ENCODE measurements around the gene SMAD7.
A peak's percentile ranks its signal among the peaks of the same experiment; 100 is the strongest.

SMAD7 gene

DNA sequence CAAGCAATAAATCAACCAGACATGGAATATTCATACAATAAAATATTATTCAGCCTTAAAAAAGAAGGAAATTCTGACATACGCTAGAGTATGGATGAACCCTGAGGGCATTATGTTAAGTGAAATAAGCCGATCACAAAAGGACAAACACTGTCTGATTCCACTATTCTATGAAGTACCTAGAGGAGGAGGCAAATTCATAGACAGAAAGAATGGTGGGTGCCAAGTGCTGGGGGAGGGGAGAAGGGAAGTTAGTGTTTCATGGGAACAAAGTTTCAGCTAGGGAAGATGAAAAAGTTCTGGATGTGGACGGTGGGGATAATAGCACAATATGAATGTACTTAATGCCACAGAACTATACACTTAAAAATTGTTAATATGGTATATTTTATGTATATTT, 19.8 kb downstream of the SMAD7 start:
- no peak for TF ChIP-seq ZNF274 (IDR thresholded peaks at IDR 0.05; ENCODE audit: low read depth, low read length)
- no peak for TF ChIP-seq YY1 (IDR thresholded peaks at IDR 0.05; ENCODE audit: insufficient read depth, insufficient read length)
- no peak for TF ChIP-seq SUZ12 (IDR thresholded peaks at IDR 0.05; ENCODE audit: extremely low read depth, insufficient read depth, insufficient read length)
- Histone ChIP-seq H3K4me3 (ENCODE audit: insufficient read length, low read depth) (no peak overlapping the region), H3K4me1 (ENCODE audit: insufficient read depth, insufficient read length) (peaks cover 40% of the 10 kb centered on the region), H3K36me3 (ENCODE audit: insufficient read depth, insufficient read length, low read length) (peaks cover 72% of the 10 kb centered on the region), H3K9ac (ENCODE audit: insufficient read length, low read depth) (no peak overlapping the region), H3K27me3 (ENCODE audit: insufficient read depth, insufficient read length) (no peaks in the 10 kb centered on the region), H3K9me3 (ENCODE audit: insufficient read depth, low read length) (no peaks in the 10 kb centered on the region)
- DNase-seq (ENCODE audit: low read depth, low spot score), result no peak

DNA sequence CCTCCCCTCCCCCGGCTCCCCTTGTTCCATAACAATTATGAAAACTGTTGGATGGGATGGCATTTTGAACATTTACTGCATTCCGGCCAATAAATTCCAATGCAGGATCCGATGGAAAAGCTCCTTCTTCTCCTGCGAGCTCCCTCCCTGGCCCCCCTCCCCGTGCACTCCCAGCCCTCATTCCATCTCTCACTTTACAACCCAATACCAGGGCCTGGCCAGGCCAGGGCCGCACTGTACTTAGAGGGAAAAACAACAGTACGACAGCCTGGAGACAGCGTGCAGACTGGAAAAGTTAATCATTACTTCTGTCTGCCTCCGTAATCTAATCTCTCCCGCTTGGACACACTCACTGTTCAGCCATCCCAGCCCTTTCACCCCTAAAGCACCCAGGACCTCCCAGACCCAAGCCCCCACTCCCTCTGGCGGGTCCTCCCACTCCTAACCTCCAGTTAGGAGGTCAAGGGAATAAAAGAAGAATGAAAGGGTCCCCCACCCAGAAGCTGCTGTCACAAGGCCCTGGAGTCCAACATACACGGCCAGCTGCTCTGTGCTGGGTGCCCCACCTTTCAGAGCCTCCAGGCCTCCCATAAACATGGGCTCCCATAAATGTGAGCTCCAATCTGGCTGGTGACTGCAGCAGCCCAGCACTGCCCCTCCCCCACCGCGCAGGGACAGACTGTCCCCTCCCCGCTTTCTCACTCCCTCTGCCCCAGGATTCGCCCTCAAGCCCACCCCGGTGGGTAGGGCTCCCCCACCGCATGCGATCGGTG, 20.6 kb downstream of the SMAD7 start:
- Histone ChIP-seq H3K4me1 (ENCODE audit: insufficient read depth, insufficient read length) (peaks cover 38% of the 10 kb centered on the region), H3K9ac (ENCODE audit: insufficient read length, low read depth) (peak overlapping the region; percentile 3), H3K36me3 (ENCODE audit: insufficient read depth, insufficient read length, low read length) (peaks cover 65% of the 10 kb centered on the region), H3K9me3 (ENCODE audit: insufficient read depth, low read length) (no peaks in the 10 kb centered on the region), H3K4me3 (ENCODE audit: insufficient read length, low read depth) (no peak overlapping the region), H3K27me3 (ENCODE audit: insufficient read depth, insufficient read length) (no peaks in the 10 kb centered on the region)
- TF ChIP-seq ZNF274 (IDR thresholded peaks at IDR 0.05; ENCODE audit: low read depth, low read length) (no peak), SUZ12 (IDR thresholded peaks at IDR 0.05; ENCODE audit: extremely low read depth, insufficient read depth, insufficient read length) (no peak), YY1 (IDR thresholded peaks at IDR 0.05; ENCODE audit: insufficient read depth, insufficient read length) (no peak)
- DNase-seq (ENCODE audit: low read depth, low spot score), result no peak

DNA sequence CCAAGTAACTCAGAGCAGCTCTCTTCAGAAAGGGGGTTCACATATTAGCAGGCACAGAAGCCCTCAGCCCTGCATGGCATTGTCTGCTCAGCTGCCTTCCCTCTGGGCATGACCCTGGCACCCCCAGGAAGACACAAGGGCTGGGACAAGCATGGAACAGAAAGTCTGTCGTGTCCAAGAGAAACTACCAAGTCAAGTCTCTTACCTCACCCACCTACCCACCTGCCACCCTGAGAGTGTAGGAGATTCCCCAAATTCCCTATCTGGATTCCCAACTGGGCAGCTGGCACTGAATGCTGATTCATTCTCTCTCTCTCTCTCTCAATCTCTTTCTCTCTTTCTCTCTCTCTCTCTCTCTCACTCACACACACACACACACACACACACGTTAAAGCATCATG, 21.6 kb downstream of the SMAD7 start:
- Histone ChIP-seq H3K36me3 (ENCODE audit: insufficient read depth, insufficient read length, low read length) (peaks cover 66% of the 10 kb centered on the region), H3K9ac (ENCODE audit: insufficient read length, low read depth) (peak overlapping the region; percentile 8), H3K4me3 (ENCODE audit: insufficient read length, low read depth) (no peak overlapping the region), H3K9me3 (ENCODE audit: insufficient read depth, low read length) (no peaks in the 10 kb centered on the region), H3K27me3 (ENCODE audit: insufficient read depth, insufficient read length) (no peaks in the 10 kb centered on the region), H3K4me1 (ENCODE audit: insufficient read depth, insufficient read length) (peaks cover 44% of the 10 kb centered on the region)
- DNase-seq (ENCODE audit: low read depth, low spot score), result no peak
- TF ChIP-seq SUZ12 (IDR thresholded peaks at IDR 0.05; ENCODE audit: extremely low read depth, insufficient read depth, insufficient read length) (no peak), ZNF274 (IDR thresholded peaks at IDR 0.05; ENCODE audit: low read depth, low read length) (no peak), YY1 (IDR thresholded peaks at IDR 0.05; ENCODE audit: insufficient read depth, insufficient read length) (no peak)

DNA sequence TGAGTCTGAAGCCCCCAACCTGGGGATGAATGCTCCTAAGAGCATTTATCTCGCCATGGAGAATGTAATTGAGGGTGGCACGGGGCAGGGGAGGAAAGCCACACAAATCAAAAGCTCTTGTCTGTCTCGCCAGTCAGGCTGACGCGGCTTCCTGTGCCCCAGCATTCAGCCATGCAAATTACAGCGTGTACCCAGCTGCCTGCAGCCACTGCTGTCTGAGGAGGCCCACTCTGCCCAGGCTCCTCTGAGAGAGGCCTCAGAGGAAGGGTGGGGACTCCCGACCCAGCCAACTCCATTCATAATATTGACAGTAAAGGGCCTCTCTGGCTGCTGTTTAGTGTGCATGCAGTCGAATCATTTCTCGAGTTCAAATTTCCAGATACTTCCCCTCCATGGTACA, 22.0 kb downstream of the SMAD7 start:
- H3K27me3 ChIP-seq (ENCODE audit: insufficient read depth, insufficient read length), result no peaks in the 10 kb centered on the region
- H3K4me3 ChIP-seq (ENCODE audit: insufficient read length, low read depth), result no peak overlapping the region
- H3K36me3 ChIP-seq (ENCODE audit: insufficient read depth, insufficient read length, low read length), result peaks cover 65% of the 10 kb centered on the region
- H3K4me1 ChIP-seq (ENCODE audit: insufficient read depth, insufficient read length), result peaks cover 40% of the 10 kb centered on the region
- DNase-seq (ENCODE audit: low read depth, low spot score), result no peak
- no peak for TF ChIP-seq SUZ12 (IDR thresholded peaks at IDR 0.05; ENCODE audit: extremely low read depth, insufficient read depth, insufficient read length)
- no peak for TF ChIP-seq YY1 (IDR thresholded peaks at IDR 0.05; ENCODE audit: insufficient read depth, insufficient read length)
- TF ChIP-seq ZNF274 (IDR thresholded peaks at IDR 0.05; ENCODE audit: low read depth, low read length), result no peak
- no peak overlapping the region for H3K9ac ChIP-seq (ENCODE audit: insufficient read length, low read depth)
- H3K9me3 ChIP-seq (ENCODE audit: insufficient read depth, low read length), result no peaks in the 10 kb centered on the region

DNA sequence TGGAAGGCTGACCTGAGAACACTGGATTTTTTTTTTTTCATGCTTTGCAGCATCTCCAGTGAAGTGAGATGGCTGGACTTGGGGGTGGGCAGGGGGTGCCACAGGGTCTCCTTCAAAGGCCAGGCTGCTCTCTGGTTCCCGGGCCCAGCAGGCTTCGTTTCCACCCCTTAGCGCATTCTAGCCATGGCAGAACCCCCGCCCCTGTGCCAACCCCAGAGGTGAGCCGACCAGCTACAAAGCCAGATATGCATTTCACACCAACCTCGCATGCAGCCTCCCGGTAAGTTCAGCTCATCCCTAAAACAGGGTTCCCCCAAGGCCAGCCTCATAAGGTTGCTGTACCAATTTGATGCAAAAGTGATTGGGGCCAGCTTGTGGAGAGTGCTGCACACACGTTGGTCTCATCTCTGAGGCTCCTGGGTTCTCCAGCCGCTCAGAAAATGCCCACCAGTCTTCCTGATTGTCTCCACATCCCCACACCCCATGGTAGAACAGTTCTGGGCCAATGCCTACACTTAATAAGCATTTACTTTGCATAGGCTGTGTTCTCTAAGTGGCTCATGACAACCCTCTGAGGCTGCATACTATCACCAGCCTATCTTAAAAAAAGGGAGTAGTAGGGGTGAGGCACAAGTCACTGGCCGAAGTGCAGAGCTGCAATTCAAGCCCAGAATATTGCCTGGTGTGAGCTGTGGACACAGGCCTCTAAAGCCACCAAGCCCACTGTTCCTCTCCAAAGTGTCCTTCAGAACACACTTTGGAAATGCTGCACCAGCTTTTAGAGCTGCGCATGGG, 23.3 kb downstream of the SMAD7 start:
- Histone ChIP-seq H3K27me3 (ENCODE audit: insufficient read depth, insufficient read length) (no peaks in the 10 kb centered on the region), H3K4me1 (ENCODE audit: insufficient read depth, insufficient read length) (peaks cover 33% of the 10 kb centered on the region), H3K9me3 (ENCODE audit: insufficient read depth, low read length) (no peaks in the 10 kb centered on the region), H3K4me3 (ENCODE audit: insufficient read length, low read depth) (no peak overlapping the region), H3K9ac (ENCODE audit: insufficient read length, low read depth) (no peak overlapping the region), H3K36me3 (ENCODE audit: insufficient read depth, insufficient read length, low read length) (peaks cover 62% of the 10 kb centered on the region)
- no peak for DNase-seq (ENCODE audit: low read depth, low spot score)
- TF ChIP-seq SUZ12 (IDR thresholded peaks at IDR 0.05; ENCODE audit: extremely low read depth, insufficient read depth, insufficient read length) (no peak), YY1 (IDR thresholded peaks at IDR 0.05; ENCODE audit: insufficient read depth, insufficient read length) (no peak)

DNA sequence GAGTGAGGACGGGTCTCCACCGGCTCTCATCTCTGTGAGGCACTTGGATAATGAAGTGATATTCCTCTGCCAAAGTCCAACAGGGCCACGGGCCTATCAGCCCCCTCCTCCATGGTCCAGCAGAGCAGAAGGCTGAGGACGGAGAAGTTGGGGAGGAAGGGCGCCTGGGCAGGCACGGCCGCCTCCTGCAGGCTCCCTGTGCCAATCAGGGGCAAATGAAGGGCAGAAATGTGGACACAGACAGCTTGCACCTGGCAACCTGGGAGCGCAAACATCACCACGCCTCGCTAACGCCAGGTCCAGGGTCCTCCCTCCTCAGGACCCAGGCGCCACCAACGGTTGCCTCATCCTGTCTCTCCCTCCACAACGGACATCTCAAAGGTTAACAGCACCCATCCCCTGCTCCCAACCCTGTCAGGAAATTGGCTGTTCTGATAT, 24.3 kb downstream of the SMAD7 start:
- DNase-seq (ENCODE audit: low read depth, low spot score), result no peak
- H3K27me3 ChIP-seq (ENCODE audit: insufficient read depth, insufficient read length), result no peaks in the 10 kb centered on the region
- H3K9ac ChIP-seq (ENCODE audit: insufficient read length, low read depth), result no peak overlapping the region
- peaks cover 33% of the 10 kb centered on the region for H3K4me1 ChIP-seq (ENCODE audit: insufficient read depth, insufficient read length)
- TF ChIP-seq SUZ12 (IDR thresholded peaks at IDR 0.05; ENCODE audit: extremely low read depth, insufficient read depth, insufficient read length) (no peak), ZNF274 (IDR thresholded peaks at IDR 0.05; ENCODE audit: low read depth, low read length) (no peak), YY1 (IDR thresholded peaks at IDR 0.05; ENCODE audit: insufficient read depth, insufficient read length) (no peak)
- peaks cover 61% of the 10 kb centered on the region for H3K36me3 ChIP-seq (ENCODE audit: insufficient read depth, insufficient read length, low read length)
- no peaks in the 10 kb centered on the region for H3K9me3 ChIP-seq (ENCODE audit: insufficient read depth, low read length)
- H3K4me3 ChIP-seq (ENCODE audit: insufficient read length, low read depth), result no peak overlapping the region

DNA sequence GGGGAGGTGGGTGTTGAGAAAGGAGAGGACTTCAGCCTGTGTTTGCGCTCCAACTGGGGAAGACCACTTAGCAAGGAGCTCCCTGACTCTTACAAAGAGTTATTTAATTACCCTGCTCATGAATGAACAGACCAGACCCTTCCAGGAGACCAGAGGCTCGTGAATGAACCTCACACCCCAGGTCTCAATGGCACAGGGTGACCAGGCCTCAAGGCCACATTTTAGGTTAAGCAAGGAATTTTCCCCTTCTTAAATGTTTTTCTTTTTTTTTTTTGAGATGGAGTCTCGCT, 25.3 kb downstream of the SMAD7 start:
- H3K9ac ChIP-seq (ENCODE audit: insufficient read length, low read depth), result no peak overlapping the region
- DNase-seq (ENCODE audit: low read depth, low spot score), result no peak
- peaks cover 67% of the 10 kb centered on the region for H3K36me3 ChIP-seq (ENCODE audit: insufficient read depth, insufficient read length, low read length)
- H3K9me3 ChIP-seq (ENCODE audit: insufficient read depth, low read length), result no peaks in the 10 kb centered on the region
- H3K4me3 ChIP-seq (ENCODE audit: insufficient read length, low read depth), result no peak overlapping the region
- H3K27me3 ChIP-seq (ENCODE audit: insufficient read depth, insufficient read length), result no peaks in the 10 kb centered on the region
- TF ChIP-seq SUZ12 (IDR thresholded peaks at IDR 0.05; ENCODE audit: extremely low read depth, insufficient read depth, insufficient read length), result no peak
- TF ChIP-seq ZNF274 (IDR thresholded peaks at IDR 0.05; ENCODE audit: low read depth, low read length), result no peak
- no peak for TF ChIP-seq YY1 (IDR thresholded peaks at IDR 0.05; ENCODE audit: insufficient read depth, insufficient read length)
- H3K4me1 ChIP-seq (ENCODE audit: insufficient read depth, insufficient read length), result peaks cover 31% of the 10 kb centered on the region
